Pancreas (tissue), 10 donors: ENCODE measurements around the gene BAHCC1. TPM values are rescaled to one million over a fixed set of nuclear protein-coding genes. Genes with fewer than 3 reads are reported as not detected.

Source experiments
- ATAC-seq, 4 donors: fragments of 200-7000 bp; cut with Tn5 transposase; one replicate each; pipeline versions ENCODE4 v1.8.0 to v1.9.1; 2020; ENCODE audit warnings: mild to moderate bottlenecking in 4 of 4, moderate library complexity in 4 of 4
- DNase-seq, 6 donors: peaks; one replicate each; pipeline ENCODE4 v3.0.0-alpha.2; 2020
- FAIRE-seq: peaks from 2 replicates; lab custom pipeline; 2012; peaks lifted over from hg19 to GRCh38; lab: Jason Lieb, UNC
- H3K27ac ChIP-seq, 4 donors: fragments of 200-600 bp; sonication (generic); 1 replicate in 3 of 4; 2 replicates in 1 of 4; pipeline versions ENCODE4 v1.5.0 to v1.8.0; 2020
- H3K27me3 ChIP-seq, 4 donors: fragments of 200-600 bp; one replicate each; pipeline ENCODE4 v1.8.0; 2021
- H3K36me3 ChIP-seq, 3 donors: fragments of 200-600 bp; sonication (generic) in 1 of 3; one replicate each; pipeline versions ENCODE4 v1.5.0 to v1.8.0; 2020 to 2021
- H3K4me1 ChIP-seq, 3 donors: fragments of 200-600 bp; one replicate each; pipeline ENCODE4 v1.8.0; 2021
- H3K4me3 ChIP-seq, 4 donors: fragments of 200-600 bp; sonication (generic) in 2 of 4; one replicate each; pipeline versions ENCODE4 v1.5.0 to v1.8.0; 2020 to 2021
- H3K9me3 ChIP-seq, 4 donors: fragments of 200-600 bp; one replicate each; pipeline ENCODE4 v1.8.0; 2021
- WGBS, 2 donors: extraction: QIAGEN DNeasy Blood & Tissue Kit; methylation state at CpG; one replicate each; pipeline ENCODE4 v1.1.7; 2013; 5-methylcytosine and 5-hydroxymethylcytosine counted together
- intact Hi-C, 3 donors: fragments of 100-400 bp; cut with DNase I; formaldehyde crosslinking; loops; one replicate each; pipeline versions ENCODE4 v1.11.1 to v1.14.2; 2022
- polyA plus RNA-seq, 2 donors: library from polyadenylated mRNA; stranded (reverse); fragments of 200-250 nt; gene quantifications; one replicate each; pipeline ENCODE4 v1.2.3, GENCODE V29; 2013
- total RNA-seq, 6 donors: library from RNA; stranded (reverse); fragmentation: NEBNext Ultra II Directional in 4 of 6; extraction: Animal tissue kit (Norgen Biotek cat#: 25700) in 4 of 6; gene quantifications; one replicate each; pipeline versions ENCODE4 v1.2.1 to v1.2.4, GENCODE V29; 2021 to 2023
- TF ChIP-seq, protein P1 (sequence below), 4 donors: fragments of 200-600 bp; sonication (generic) in 3 of 4; IDR thresholded peaks; one replicate each; pipeline versions ENCODE4 v1.5.0 to v1.8.0; 2021; ENCODE audit warnings: antibody characterized with exemption in 4 of 4
- donor health status: healthy with polysubstance abuse.
- donor health status: DM: no; HTN: no; CAD: no; lungs with moderate emphysema.
- donor health status: DM: no; HTN: no; CAD: no.
- donor health status: control.
- donor health status: control.
- donor health status: Bipolar disorder and iron deficiency.
- donor health status: DM: yes; HTN: yes; CAD: no.
- donor health status: DM: no; HTN: no; CAD: no.
- donor health status: DM: no; HTN: no; CAD: no.
- donor health status: DM: yes; HTN: yes; CAD: no.

Gene BAHCC1
- total and polyA plus RNA-seq, 8 donors, result 8.0 to 24.1 (median 10.5) TPM

DNA sequence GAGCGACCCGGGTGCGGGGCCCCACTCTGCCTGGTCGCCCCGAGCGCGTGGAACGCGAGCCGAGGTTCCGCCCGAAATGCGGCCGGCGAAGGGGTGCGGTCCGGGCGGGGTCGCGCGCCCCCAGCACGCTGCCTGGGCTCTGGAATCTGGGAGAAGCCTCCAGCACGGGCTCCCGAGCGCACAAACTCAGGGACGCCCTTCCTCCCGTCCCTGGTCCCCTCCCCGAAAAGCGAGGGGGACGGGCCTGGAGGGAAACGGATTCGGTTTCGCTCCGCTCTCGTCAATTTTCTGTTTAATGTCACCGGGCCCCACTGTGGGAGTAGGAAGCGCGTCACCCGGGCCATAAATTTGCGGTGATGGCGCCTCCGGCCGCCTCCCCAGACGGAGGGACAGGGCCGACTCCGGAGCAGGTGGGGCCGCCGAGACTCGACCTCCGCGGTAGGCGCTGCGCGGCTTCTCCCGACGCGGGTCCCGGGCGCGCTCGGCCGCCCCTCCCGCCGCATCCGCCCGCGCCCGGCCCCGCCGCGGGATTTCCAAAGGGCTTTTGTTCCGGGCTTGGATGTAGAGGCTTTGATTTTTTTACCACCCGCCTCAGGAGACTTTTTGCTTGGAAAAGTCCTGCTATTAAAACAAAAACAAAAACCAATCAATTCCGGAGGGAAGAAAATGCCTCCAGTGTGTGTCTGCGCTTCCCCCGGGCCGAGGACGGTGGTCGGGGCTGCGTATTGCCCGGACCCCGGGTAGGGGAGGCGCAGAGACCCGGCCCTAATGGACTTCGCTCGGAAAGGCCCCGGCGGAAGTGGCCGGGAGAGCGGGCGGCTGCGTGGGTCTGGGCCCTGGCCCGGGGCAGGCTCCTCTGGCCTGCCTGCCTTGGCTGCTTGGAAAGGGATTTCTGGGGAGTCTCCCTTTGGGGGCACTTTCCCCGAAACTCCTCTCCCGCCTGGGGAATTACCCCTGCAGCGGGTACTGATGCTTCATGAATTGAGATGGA, 7.9 kb upstream of the BAHCC1 start:
- TF ChIP-seq, protein P1, sequence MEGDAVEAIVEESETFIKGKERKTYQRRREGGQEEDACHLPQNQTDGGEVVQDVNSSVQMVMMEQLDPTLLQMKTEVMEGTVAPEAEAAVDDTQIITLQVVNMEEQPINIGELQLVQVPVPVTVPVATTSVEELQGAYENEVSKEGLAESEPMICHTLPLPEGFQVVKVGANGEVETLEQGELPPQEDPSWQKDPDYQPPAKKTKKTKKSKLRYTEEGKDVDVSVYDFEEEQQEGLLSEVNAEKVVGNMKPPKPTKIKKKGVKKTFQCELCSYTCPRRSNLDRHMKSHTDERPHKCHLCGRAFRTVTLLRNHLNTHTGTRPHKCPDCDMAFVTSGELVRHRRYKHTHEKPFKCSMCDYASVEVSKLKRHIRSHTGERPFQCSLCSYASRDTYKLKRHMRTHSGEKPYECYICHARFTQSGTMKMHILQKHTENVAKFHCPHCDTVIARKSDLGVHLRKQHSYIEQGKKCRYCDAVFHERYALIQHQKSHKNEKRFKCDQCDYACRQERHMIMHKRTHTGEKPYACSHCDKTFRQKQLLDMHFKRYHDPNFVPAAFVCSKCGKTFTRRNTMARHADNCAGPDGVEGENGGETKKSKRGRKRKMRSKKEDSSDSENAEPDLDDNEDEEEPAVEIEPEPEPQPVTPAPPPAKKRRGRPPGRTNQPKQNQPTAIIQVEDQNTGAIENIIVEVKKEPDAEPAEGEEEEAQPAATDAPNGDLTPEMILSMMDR (IDR thresholded peaks at IDR 0.05), result no peak
- H3K9me3 ChIP-seq, result no peaks in the 10 kb centered on the region
- intact Hi-C loops, result no loop called here
- no peaks in the 10 kb centered on the region for H3K27me3 ChIP-seq
- WGBS, 2 donors, result 7 to 13% methylated on average over 58 to 96 of the region's 96 CpGs
- peak in 3 of 6 donors; percentile 64 to 83 (median 78) for DNase-seq
- peaks cover 15 to 22% (median 20%) of the 10 kb centered on the region in 3 donors for H3K4me1 ChIP-seq
- ATAC-seq, result peak; percentile 33 to 58 (median 43)
- no peaks in the 10 kb centered on the region for H3K36me3 ChIP-seq
- H3K4me3 ChIP-seq, result peak overlapping the region; percentile 46 to 80 (median 58)
- H3K27ac ChIP-seq, result peak overlapping the region; percentile 78 to 95 (median 88)
- no peak for FAIRE-seq

DNA sequence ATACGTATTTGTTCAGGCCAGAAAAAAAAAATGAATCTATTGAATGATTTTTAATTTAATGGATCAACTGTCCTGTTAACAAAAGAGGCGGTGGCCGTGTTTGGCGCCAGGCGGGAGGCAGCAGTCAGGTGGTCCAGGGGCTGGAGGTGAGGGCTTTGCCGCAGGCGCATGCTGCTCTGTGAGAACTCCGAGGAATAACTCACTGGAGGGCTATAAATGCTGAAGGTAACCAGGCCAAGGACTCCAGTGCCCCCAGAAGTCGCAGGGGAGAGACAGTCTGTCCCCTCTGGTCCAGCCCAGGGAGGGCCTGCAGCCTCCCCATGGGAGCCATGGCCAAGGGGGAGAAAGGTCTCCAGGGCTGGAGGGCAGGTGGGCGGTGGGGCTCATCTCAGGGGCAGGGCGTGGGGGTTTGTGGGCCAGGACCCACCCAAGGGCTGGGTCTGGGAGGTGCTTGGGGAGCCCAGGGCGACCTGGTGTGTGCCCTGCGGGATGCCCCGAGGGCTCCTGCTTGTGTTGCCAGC, 7.1 kb upstream of the BAHCC1 start:
- peak overlapping the region in 2 of 4 donors; percentile 59 to 80 for H3K4me3 ChIP-seq
- intact Hi-C loops, result no loop called here

DNA sequence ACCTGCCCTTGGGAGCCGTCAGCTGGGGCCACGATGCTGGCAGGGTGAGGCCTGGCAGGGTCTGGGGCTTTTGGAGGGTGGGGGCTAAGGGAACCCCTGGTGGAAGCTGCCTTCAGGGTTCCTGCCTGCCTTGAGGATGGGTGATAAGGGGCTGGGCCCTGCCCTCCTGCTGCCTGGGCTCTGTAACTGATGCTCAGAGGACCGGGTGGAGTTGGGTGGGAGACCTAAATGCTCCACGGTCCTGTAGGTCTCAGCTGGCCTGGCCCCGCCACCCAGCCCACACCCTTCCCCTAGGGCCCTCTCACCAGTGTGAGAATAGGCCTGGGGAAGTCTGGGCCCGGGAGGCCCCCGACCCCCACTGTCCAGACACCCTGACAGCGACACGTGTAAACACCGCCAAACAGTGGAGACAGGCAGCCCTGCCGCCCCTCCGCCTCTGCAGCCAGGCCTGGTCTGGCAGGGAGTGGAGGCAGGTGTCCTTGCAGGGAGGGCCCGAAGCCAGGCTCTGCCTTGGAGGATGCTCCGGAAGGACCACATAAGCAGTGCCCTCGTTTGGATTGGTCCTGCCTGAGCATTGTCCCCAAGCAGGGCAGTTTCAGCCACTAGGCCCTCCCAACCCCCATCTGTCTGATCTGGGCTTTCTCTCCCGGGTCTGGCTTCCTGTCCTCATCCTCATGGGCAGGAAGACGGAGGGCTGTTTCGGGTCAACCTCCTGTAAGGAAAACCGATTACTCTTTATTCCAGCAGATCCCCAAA, 6.5 kb upstream of the BAHCC1 start:
- H3K4me1 ChIP-seq, result peaks cover 19 to 23% (median 22%) of the 10 kb centered on the region in 3 donors
- no peaks in the 10 kb centered on the region for H3K36me3 ChIP-seq

More for the DNA sequence above, 7.1 kb upstream of the BAHCC1 start:
- Histone ChIP-seq H3K36me3 (no peaks in the 10 kb centered on the region), H3K4me1 (peaks cover 19 to 23% (median 22%) of the 10 kb centered on the region in 3 donors), H3K9me3 (no peaks in the 10 kb centered on the region), H3K27me3 (no peaks in the 10 kb centered on the region), H3K27ac (peak overlapping the region in 3 of 4 donors; percentile 85 to 95 (median 90))
- FAIRE-seq (no peak), DNase-seq (peak in 2 of 6 donors; percentile 67 to 83), ATAC-seq (peak in 1 of 4 donors; percentile 2)
- TF ChIP-seq, protein P1 (IDR thresholded peaks at IDR 0.05), result no peak
- 71 to 74% methylated on average over 14 of the region's 14 CpGs for WGBS, 2 donors

DNA sequence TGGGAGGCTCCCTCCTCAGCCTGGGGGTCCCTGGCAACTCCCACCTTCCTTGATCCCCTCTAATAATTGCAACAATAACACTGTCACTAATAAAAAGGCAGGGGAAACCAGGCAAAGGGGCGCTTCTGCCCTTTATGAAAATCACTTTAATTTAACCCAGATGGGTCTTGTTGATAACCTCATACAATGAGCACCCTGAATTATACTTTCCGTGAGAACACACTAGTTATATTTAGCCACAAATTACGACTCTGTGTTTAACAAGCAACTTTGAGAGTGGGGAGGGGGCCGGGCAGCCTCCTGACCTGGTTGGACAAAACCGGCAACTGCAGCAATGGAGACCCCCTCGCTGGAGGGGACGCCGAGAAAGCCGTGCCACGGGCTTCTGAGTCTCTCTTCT, 5.7 kb upstream of the BAHCC1 start:
- no peak for DNase-seq
- no peak for ATAC-seq
- Histone ChIP-seq H3K27me3 (no peaks in the 10 kb centered on the region), H3K36me3 (no peaks in the 10 kb centered on the region), H3K4me3 (no peak overlapping the region), H3K4me1 (peaks cover 25 to 28% (median 28%) of the 10 kb centered on the region in 3 donors), H3K27ac (no peak overlapping the region), H3K9me3 (no peaks in the 10 kb centered on the region)
- no peak for FAIRE-seq
- 82 to 89% methylated on average over 10 of the region's 10 CpGs for WGBS, 2 donors
- TF ChIP-seq, protein P1 (IDR thresholded peaks at IDR 0.05), result no peak
- intact Hi-C loops, result no loop called here

More for the DNA sequence above, 6.5 kb upstream of the BAHCC1 start:
- DNase-seq (peak in 2 of 6 donors; percentile 46 to 86), ATAC-seq (no peak), FAIRE-seq (no peak)
- Histone ChIP-seq H3K9me3 (no peaks in the 10 kb centered on the region), H3K27ac (peak overlapping the region in 2 of 4 donors; percentile 18 to 23), H3K4me3 (no peak overlapping the region), H3K27me3 (no peaks in the 10 kb centered on the region)
- intact Hi-C loops, result no loop called here
- TF ChIP-seq, protein P1 (IDR thresholded peaks at IDR 0.05), result no peak
- 51 to 55% methylated on average over 17 to 19 of the region's 19 CpGs for WGBS, 2 donors
